ENCODE measurements around the gene SEPTIN3.

The SEPTIN3 gene, protein sequence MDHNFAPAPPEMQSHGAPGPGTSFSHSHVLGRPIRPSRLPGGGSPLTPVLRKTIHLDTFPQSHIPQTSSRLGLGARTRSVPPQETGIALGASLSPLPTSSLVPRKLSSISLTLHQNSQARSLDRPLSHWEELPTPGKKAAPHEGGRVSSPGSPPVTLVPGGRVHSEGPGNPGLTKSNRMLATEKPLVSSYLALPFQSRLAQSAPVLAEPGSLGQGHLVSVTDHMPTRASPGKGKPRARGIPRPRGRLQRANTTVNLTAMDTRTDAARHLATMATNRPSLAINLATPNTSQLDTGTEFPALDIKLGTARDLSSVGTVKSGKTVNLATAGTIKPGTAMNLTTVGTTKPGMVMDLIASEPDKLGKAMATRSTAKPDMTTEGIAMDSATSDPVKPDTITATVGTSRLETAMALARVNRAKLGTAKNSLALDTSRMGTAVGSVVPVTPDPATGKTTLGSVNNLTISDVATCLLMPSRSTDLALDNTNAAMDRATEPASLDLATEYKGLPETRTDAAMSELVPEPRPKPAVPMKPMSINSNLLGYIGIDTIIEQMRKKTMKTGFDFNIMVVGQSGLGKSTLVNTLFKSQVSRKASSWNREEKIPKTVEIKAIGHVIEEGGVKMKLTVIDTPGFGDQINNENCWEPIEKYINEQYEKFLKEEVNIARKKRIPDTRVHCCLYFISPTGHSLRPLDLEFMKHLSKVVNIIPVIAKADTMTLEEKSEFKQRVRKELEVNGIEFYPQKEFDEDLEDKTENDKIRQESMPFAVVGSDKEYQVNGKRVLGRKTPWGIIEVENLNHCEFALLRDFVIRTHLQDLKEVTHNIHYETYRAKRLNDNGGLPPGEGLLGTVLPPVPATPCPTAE
- long read RNA-seq, result 0 reads

DNA sequence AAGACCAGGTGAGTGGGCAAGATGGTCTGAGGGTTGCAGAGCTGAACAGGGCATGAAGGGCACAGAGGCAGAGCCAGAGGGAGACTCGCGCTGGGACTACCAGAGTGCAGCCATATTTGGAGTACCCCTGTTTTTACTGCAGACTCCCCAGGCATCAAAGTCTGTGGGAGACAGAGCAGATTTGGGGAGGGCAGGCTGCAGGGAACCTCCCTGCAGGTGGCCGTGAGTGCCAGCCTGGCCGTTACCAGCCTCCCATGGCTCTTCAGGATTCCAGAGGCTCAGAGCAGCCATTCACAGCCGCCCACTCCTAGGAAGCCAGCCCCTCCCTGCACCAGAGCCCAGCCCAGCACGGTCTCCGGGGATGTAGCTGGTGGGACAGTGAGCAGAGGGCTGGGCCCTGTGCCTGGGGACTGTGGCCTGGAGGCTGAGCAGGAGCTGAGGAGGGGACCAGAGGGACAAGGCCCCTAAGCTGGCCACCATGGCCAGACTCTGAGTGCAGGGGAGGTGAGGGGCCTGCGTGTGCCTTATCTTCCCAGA lies at the start of gene SEPTIN3:
Gene SEPTIN3 (plus strand): TSS at position 334 of the 537 bp plus-strand sequence. CDS start 2,050 bp downstream, outside the sequence.
- H3K27me3 ChIP-seq (ENCODE audit: insufficient read depth, poor library complexity, severe bottlenecking), result no peaks in the 10 kb centered on the region
- no peak for TF ChIP-seq POLR2AphosphoS5 (IDR thresholded peaks at IDR 0.05; ENCODE audit: low read depth)
- TF ChIP-seq, protein P1, sequence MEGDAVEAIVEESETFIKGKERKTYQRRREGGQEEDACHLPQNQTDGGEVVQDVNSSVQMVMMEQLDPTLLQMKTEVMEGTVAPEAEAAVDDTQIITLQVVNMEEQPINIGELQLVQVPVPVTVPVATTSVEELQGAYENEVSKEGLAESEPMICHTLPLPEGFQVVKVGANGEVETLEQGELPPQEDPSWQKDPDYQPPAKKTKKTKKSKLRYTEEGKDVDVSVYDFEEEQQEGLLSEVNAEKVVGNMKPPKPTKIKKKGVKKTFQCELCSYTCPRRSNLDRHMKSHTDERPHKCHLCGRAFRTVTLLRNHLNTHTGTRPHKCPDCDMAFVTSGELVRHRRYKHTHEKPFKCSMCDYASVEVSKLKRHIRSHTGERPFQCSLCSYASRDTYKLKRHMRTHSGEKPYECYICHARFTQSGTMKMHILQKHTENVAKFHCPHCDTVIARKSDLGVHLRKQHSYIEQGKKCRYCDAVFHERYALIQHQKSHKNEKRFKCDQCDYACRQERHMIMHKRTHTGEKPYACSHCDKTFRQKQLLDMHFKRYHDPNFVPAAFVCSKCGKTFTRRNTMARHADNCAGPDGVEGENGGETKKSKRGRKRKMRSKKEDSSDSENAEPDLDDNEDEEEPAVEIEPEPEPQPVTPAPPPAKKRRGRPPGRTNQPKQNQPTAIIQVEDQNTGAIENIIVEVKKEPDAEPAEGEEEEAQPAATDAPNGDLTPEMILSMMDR (IDR thresholded peaks at IDR 0.05; ENCODE audit: insufficient read depth, low read length), result no peak
- TF ChIP-seq, protein P2, sequence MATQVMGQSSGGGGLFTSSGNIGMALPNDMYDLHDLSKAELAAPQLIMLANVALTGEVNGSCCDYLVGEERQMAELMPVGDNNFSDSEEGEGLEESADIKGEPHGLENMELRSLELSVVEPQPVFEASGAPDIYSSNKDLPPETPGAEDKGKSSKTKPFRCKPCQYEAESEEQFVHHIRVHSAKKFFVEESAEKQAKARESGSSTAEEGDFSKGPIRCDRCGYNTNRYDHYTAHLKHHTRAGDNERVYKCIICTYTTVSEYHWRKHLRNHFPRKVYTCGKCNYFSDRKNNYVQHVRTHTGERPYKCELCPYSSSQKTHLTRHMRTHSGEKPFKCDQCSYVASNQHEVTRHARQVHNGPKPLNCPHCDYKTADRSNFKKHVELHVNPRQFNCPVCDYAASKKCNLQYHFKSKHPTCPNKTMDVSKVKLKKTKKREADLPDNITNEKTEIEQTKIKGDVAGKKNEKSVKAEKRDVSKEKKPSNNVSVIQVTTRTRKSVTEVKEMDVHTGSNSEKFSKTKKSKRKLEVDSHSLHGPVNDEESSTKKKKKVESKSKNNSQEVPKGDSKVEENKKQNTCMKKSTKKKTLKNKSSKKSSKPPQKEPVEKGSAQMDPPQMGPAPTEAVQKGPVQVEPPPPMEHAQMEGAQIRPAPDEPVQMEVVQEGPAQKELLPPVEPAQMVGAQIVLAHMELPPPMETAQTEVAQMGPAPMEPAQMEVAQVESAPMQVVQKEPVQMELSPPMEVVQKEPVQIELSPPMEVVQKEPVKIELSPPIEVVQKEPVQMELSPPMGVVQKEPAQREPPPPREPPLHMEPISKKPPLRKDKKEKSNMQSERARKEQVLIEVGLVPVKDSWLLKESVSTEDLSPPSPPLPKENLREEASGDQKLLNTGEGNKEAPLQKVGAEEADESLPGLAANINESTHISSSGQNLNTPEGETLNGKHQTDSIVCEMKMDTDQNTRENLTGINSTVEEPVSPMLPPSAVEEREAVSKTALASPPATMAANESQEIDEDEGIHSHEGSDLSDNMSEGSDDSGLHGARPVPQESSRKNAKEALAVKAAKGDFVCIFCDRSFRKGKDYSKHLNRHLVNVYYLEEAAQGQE (IDR thresholded peaks at IDR 0.05; ENCODE audit: insufficient replicate concordance, low read depth), result no peak
- TF ChIP-seq GABPA (IDR thresholded peaks at IDR 0.05; ENCODE audit: low read depth), result no peak
- no peak for TF ChIP-seq SPI1 (IDR thresholded peaks at IDR 0.05; ENCODE audit: borderline replicate concordance, low read depth)
- no peak within 1 kb of the TSS for H3K4me3 ChIP-seq (replicated peaks; ENCODE audit: insufficient read depth, low read length)
- no peak for DNase-seq (ENCODE audit: low read depth in 1 of 2, low spot score in 1 of 2)
- H3K27ac ChIP-seq (replicated peaks), result no peak within 1 kb of the TSS

DNA sequence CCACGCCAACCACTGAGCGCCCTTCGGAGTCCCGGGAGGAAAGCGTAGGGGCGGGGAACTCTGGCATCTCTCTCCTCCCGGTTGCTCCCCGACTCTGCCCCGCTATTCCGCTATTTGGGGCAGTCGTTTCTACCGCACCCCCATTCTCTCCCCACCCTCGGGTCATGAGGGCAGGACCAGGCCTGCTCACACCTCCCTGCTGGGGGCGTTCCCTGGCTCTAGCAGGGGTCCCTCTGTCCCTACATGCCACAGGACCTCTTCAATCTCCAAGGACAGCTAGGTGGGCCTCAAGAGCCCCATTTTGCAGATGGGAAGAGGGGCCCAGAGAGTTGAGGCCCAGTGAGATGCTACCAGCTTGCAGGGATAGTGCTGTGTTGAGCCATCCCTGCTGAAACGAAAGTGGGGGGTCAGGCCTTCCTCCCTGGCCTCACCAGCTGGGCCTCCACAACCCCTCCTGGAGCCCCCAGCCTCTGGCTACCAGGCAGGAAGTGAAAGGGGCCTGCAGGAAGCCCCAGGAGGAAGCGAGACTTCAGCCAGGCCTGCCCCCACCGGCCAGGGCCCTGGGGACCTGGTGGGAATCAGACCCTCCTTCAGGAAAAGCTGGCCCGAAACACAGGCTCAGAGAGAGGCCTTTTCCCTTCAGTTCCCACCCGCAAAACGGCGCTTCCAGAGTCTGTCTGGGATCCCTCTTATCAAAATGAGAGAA lies 48.8 kb upstream of the SEPTIN3 start:
- TF ChIP-seq, protein P2 (IDR thresholded peaks at IDR 0.05; ENCODE audit: insufficient replicate concordance, low read depth), result no peak
- TF ChIP-seq, protein P1 (IDR thresholded peaks at IDR 0.05; ENCODE audit: insufficient read depth, low read length), result no peak
- no peak for TF ChIP-seq GABPA (IDR thresholded peaks at IDR 0.05; ENCODE audit: low read depth)
- TF ChIP-seq SPI1 (IDR thresholded peaks at IDR 0.05; ENCODE audit: borderline replicate concordance, low read depth), result no peak
- no peak for TF ChIP-seq POLR2AphosphoS5 (IDR thresholded peaks at IDR 0.05; ENCODE audit: low read depth)
- no peak for DNase-seq (ENCODE audit: low read depth in 1 of 2, low spot score in 1 of 2)
- peaks cover 31% of the 10 kb centered on the region for H3K27me3 ChIP-seq (ENCODE audit: insufficient read depth, poor library complexity, severe bottlenecking)
- H3K4me3 ChIP-seq (replicated peaks; ENCODE audit: insufficient read depth, low read length), result no peak overlapping the region
- no peak overlapping the region for H3K27ac ChIP-seq (replicated peaks)

DNA sequence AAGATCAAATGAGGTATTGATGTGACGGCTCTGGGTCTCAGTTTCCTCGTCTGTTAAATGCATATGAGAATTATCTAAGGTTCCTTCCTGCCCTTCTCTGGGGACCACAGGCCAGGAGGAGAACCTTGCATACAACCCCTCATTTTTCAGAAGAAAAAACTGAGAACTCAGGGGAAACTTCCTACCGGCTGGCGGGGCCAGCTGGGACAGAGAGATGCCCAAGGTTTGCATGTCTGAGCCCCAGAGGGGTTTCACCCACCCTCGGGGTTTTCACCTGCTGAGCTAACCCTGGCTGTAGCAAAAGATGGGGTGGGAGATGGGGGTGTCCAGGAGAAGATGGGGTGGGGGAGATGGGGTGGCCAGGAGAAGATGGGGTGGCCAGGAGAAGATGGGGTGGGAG lies 46.9 kb upstream of the SEPTIN3 start:
- Histone ChIP-seq H3K27me3 (ENCODE audit: insufficient read depth, poor library complexity, severe bottlenecking) (peaks cover 25% of the 10 kb centered on the region), H3K27ac (replicated peaks) (no peak overlapping the region), H3K4me3 (replicated peaks; ENCODE audit: insufficient read depth, low read length) (no peak overlapping the region)
- TF ChIP-seq GABPA (IDR thresholded peaks at IDR 0.05; ENCODE audit: low read depth) (no peak), POLR2AphosphoS5 (IDR thresholded peaks at IDR 0.05; ENCODE audit: low read depth) (no peak), SPI1 (IDR thresholded peaks at IDR 0.05; ENCODE audit: borderline replicate concordance, low read depth) (no peak)
- TF ChIP-seq, protein P2 (IDR thresholded peaks at IDR 0.05; ENCODE audit: insufficient replicate concordance, low read depth), result no peak
- TF ChIP-seq, protein P1 (IDR thresholded peaks at IDR 0.05; ENCODE audit: insufficient read depth, low read length), result no peak
- no peak for DNase-seq (ENCODE audit: low read depth in 1 of 2, low spot score in 1 of 2)

All from HL-60 (cell line).